Mesodermal cell (in vitro differentiated cells): ENCODE data around the gene AUNIP.

ENCODE experiments used
- H3K27ac ChIP-seq: 2 replicates; pipeline ENCODE4 v1.7.0; 2013; ENCODE audit warnings: mild to moderate bottlenecking, low read depth, low read length, moderate library complexity; ENCODE audit not compliant: severe bottlenecking
- H3K36me3 ChIP-seq: 2 replicates; pipeline ENCODE4 v1.7.1; 2013; ENCODE audit warnings: mild to moderate bottlenecking, low read length, moderate library complexity; ENCODE audit not compliant: control insufficient read depth, insufficient read depth
- H3K4me1 ChIP-seq: one replicate; pipeline ENCODE4 v1.7.1; 2013; ENCODE audit warnings: mild to moderate bottlenecking, low read length; ENCODE audit not compliant: insufficient read depth, control insufficient read depth, poor library complexity, severe bottlenecking
- H3K4me3 ChIP-seq: 2 replicates; pipeline ENCODE4 v1.7.0; 2013; ENCODE audit warnings: low read length, control low read depth, mild to moderate bottlenecking; ENCODE audit not compliant: insufficient read depth, poor library complexity, severe bottlenecking; ENCODE audit errors: extremely low read depth
- H3K9me3 ChIP-seq: 2 replicates; pipeline ENCODE4 v1.7.1; 2013; ENCODE audit warnings: mild to moderate bottlenecking, low read length, moderate library complexity; ENCODE audit not compliant: control insufficient read depth
- WGBS, 2 experiments: methylation state at CpG; one replicate each; pipeline ENCODE4 v1.1.5; 2013; ENCODE audit warnings: missing lambda C conversion rate in 2 of 2; ENCODE audit not compliant: insufficient coverage in 2 of 2; 5-methylcytosine and 5-hydroxymethylcytosine counted together

AUNIP gene

DNA sequence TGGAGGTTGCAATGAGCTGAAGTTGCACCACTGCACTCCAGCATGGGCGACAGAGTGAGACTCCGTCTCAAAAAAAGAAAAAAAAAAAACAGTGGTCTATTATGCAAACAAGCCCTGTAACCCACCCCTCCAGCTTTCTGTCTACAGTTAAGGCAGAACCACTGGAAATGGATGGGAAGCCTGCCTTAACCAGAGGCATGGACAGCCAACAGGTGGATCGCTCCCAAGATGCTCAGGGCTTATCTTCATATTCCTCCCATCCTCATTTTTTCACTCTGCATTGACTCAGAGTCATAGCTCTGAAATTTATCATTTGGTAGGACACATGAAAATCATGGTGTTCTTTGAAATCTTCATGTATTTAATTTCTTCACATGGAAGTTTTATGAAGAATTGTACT, 30.8 kb downstream of the AUNIP start:
- WGBS, 2 experiments, result 100% methylated on average over 2 of the region's 3 CpGs; no CpG with 5 or more reads in 1 of the 2 experiments
- no peaks in the 10 kb centered on the region for H3K9me3 ChIP-seq
- peaks cover 91% of the 10 kb centered on the region for H3K36me3 ChIP-seq
- no peak overlapping the region for H3K4me3 ChIP-seq
- no peak overlapping the region for H3K27ac ChIP-seq
- H3K4me1 ChIP-seq, result peaks cover 6% of the 10 kb centered on the region

DNA sequence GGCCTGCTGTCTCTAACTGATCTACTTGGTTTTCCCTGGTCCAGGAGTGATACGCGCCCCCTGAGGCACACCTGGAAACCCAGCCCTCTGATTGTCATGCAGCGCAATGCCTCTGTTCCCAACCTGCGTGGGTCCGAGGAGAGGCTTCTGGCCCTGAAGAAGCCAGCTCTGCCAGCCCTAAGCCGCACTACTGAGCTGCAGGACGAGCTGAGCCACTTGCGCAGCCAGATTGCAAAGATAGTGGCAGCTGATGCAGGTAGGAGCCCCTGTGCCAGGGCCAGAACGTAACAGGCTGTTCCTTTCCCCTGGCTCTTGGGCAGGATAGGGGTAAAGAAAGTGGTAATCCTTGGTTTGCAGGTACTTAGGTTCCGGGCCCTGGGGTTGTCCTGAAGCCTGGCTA, 32.7 kb downstream of the AUNIP start:
- H3K36me3 ChIP-seq, result peaks cover 79% of the 10 kb centered on the region
- H3K4me1 ChIP-seq, result peaks cover 3% of the 10 kb centered on the region
- H3K9me3 ChIP-seq, result no peaks in the 10 kb centered on the region
- 97 to 98% methylated on average over 9 of the region's 10 CpGs for WGBS, 2 experiments
- no peak overlapping the region for H3K4me3 ChIP-seq
- no peak overlapping the region for H3K27ac ChIP-seq

DNA sequence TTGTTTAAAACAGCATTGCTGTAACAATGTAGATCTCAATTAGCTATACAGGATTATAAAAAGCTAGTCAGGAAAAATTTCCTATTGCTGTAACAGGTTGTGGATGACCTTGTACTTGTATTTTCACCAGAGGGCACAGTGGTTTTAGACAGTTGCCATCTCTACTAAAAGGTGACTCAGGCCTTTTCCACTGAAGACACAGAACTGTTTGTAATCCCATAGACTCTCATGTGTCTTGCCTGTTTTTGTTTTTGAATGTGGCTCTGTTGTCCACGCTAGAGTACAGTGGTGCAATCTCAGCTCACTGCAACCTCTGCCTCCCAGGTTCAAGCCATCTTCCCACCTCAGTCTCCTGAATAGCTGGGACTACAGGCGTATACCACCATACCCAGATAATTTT, 33.7 kb downstream of the AUNIP start:
- Histone ChIP-seq H3K36me3 (peaks cover 69% of the 10 kb centered on the region), H3K4me1 (peaks cover 9% of the 10 kb centered on the region), H3K9me3 (no peaks in the 10 kb centered on the region), H3K4me3 (no peak overlapping the region), H3K27ac (no peak overlapping the region)
- WGBS, 2 experiments, result 100% methylated on average over 1 of the region's 2 CpGs; no CpG with 5 or more reads in 1 of the 2 experiments

DNA sequence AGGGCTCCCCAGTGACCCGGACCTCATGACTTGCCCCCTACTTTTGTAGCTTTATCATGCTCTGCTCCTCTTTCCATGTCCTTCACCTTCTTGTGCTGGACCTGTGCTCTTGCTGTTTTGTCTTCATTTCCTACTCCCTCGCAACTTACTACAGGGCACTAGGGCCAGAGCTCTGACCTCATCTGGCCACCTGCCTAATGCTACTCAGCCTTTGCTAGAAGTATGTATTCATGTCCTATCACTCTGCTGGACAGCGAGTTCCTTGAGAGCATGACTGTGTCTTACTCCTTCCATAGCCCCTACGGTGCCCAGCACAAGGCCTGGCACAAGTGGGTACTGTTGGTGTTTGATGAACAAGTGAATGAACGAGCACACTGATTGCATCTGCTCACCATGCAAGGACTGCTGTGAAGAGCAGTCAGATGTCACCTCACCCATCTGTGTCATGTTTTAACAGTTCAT, 37.6 kb downstream of the AUNIP start:
- no peaks in the 10 kb centered on the region for H3K9me3 ChIP-seq
- 89 to 100% methylated on average over 2 to 5 of the region's 5 CpGs for WGBS, 2 experiments
- H3K27ac ChIP-seq, result no peak overlapping the region
- peaks cover 32% of the 10 kb centered on the region for H3K36me3 ChIP-seq
- H3K4me3 ChIP-seq, result no peak overlapping the region
- peaks cover 21% of the 10 kb centered on the region for H3K4me1 ChIP-seq

DNA sequence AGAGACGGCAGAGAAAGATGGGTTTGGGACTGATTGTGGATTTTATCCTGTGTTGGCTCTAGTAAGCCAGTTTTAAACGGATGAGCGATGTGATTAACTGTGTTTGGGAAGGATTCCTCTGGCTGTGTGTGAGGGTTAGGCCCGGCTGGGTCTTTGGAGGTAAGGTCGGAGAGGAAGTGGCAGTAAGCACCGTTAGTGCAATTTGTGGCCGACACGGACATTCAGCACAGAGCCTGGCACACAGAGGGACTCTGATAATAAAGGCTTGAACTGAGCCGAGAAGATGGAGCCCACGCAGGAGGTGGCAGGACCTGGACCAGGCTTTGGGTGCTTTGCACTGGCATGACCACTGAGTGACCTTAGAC, 38.2 kb downstream of the AUNIP start:
- Histone ChIP-seq H3K4me1 (peaks cover 21% of the 10 kb centered on the region), H3K36me3 (peaks cover 28% of the 10 kb centered on the region), H3K27ac (no peak overlapping the region), H3K9me3 (no peaks in the 10 kb centered on the region), H3K4me3 (peak overlapping the region; percentile 82)
- 65 to 67% methylated on average over 10 of the region's 10 CpGs for WGBS, 2 experiments

DNA sequence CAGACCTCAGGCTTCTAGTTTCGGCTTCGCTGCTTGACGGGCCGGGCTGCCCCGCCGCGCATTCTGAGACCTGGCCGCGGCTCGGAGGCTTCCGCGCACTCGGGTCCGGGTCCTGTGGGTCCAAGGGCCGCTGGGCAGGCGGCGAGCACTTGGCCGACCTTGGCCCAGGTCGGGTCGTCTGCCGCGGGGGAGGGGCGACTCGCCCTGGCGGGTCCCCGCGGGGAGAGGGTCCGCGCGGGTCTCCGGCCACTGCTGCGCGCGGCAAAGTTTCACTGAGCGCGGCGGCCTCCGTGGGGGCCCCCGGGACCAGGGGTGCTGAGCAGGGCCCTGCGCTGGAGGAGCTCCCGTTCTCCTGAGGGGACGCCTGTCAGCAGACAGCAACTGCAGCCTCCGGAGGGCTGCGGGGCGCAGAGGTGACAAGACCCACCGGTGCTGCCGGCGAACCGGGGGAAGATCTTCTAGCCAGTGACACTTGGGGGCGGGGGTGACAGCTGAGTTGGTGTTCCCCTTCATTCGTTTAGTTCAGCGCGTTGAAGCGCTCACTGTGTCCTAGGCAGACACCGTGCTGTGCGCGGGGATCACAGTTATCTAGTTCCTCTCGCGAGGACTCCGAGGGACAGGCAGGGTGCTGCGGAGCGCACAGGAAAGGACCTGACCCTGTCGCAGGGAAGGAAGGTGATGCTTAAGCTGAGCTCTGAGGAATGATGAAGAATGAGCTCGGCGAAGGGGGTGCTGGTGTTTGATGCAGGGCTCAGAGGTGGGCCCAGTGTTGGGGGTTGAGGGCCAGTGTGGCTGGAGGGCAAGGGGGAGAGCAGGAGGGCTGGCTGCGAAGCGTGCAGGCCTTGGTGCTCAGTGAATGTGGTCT, 38.8 kb downstream of the AUNIP start:
- 3 to 4% methylated on average over 53 to 62 of the region's 67 CpGs for WGBS, 2 experiments
- Histone ChIP-seq H3K27ac (peak overlapping the region; percentile 83), H3K9me3 (no peaks in the 10 kb centered on the region), H3K36me3 (peaks cover 29% of the 10 kb centered on the region), H3K4me1 (peaks cover 21% of the 10 kb centered on the region), H3K4me3 (peak overlapping the region; percentile 82)

DNA sequence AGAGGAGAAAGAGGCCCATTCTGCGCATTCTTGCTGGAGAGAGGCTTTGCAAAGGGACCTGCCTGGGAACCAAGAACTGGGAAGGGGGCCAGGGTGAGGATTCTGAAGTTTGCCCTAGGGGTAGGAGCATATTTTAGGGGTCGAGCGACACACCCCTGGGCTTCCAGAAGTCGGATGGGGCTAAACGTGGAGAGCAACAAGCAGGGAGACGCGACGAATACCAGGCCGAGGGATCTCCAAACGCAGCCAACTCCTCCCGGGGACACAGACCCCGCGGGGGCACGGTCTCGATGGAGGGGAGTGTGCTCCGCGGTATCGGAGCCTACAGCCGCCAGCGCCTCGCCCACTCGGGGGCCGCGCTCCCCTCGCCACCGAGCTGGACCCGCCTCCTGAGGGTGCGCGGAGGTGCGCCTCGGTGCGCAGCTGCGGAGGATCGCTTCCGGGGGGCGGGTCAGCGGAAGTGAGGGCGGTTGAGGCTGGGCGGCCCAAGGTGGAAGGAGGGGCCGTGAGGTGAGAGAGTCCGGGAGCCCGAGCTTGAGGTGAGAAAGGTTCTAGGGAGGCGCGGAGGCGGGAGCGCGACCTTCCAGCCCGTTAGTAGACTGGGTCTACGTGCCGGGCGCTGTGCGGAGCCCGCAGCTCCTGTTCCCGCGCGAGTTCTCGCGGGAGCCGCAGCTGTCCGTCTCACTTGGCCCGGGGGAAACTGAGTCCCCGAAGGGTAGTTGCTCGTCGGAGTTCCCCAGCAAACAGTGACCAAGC, 39.6 kb downstream of the AUNIP start, which contains the start of gene MTFR1L:
Gene MTFR1L, plus strand, starts transcription at position 464 of the 756 bp plus-strand sequence. CDS start 3,151 bp downstream, outside the sequence.
- H3K36me3 ChIP-seq, result peaks cover 29% of the 10 kb centered on the region
- H3K27ac ChIP-seq, result peak within 1 kb of the TSS; percentile 83
- H3K9me3 ChIP-seq, result no peaks in the 10 kb centered on the region
- 1 to 2% methylated on average over 31 to 59 of the region's 64 CpGs for WGBS, 2 experiments
- H3K4me3 ChIP-seq, result peak within 1 kb of the TSS; percentile 82
- peaks cover 21% of the 10 kb centered on the region for H3K4me1 ChIP-seq

DNA sequence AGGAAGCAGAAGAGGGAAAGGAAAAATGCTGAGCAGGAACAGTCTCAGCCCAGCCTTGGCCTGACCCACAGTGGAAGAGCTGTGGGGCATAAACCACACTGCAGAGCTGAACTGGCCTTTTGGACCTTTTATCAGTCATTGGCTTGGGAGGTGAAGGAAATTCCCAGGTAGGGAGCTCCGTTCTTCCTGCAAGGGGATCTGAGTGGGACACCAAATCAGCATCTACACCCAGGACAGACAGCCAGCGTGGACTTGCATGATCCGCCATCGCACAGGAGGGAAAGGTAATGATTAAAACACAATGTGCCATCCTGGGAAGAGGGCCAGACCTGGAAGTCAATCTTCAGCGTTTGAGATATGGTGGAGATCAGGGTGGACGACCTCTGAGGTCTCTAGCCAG, 40.7 kb downstream of the AUNIP start:
- WGBS, 2 experiments, result 92 to 96% methylated on average over 5 to 6 of the region's 6 CpGs
- Histone ChIP-seq H3K4me1 (peaks cover 21% of the 10 kb centered on the region), H3K27ac (peak overlapping the region; percentile 83), H3K4me3 (peak overlapping the region; percentile 82), H3K36me3 (peaks cover 30% of the 10 kb centered on the region), H3K9me3 (no peaks in the 10 kb centered on the region)

DNA sequence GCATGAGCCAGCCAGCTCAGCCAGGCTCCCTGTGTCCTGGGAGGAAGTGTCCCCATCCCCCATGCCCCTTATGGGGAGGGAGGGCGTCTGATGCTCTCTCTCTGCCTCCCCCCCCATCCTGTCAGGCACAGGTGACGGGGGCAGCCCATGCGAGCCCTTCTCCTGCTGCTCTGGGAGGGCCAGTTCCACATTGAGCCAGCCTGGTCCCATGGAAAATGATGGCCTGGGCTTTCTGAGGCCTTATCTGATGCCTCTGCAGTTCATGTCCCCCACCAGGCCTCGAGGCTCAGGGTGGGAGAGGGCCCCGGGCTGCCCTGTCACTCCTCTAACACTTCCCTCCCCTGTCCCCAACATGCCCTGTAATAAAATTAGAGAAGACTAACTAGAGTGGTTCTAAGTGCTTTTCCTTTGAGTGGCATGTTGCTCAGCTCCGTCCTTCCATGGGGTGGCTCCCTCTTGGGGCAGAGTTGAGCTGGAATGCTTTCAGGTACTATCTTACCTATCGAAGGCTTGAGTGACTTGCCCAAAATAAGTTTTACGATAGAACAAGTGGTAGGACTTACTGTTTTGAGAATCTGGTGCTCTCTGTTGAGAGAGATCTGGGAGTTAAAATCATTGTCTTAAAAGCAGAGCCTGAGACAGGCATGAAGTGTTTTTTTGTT, 41.3 kb downstream of the AUNIP start:
- Histone ChIP-seq H3K36me3 (peaks cover 28% of the 10 kb centered on the region), H3K4me1 (peaks cover 21% of the 10 kb centered on the region), H3K9me3 (no peaks in the 10 kb centered on the region), H3K4me3 (no peak overlapping the region), H3K27ac (peak overlapping the region; percentile 83)
- WGBS, 2 experiments, result 52 to 72% methylated on average over 3 to 6 of the region's 8 CpGs

DNA sequence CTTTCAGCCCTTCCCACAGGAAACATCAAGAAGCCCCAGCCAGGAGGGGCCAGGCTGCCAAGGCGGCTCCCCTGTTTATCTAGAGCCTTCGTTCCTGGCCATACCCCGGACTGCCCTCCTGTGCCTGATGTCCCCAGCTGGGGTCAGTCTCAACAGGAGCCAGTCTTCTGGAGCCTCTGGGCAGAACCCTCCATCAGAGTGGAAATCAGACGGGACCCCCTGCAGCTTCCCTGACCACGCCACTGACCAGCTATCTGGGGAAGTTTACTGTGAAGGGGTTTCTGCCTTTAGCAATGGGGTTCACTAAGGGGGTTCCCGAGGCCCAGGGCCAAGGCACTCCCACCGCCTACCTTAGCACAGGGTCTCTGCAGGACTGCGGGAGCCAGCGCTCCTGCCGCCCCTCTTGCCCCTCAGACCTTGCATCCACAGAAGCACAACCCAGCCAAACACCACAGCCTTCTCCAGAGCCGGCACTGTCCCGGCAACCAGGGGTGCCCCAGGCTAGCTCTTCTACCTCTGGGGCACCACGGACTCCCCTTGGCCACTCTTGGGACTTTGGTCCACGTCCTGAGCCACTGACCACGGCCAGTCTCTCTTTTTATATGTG, 43.0 kb downstream of the AUNIP start:
- 87 to 91% methylated on average over 9 to 10 of the region's 15 CpGs for WGBS, 2 experiments
- no peak overlapping the region for H3K27ac ChIP-seq
- H3K36me3 ChIP-seq, result peaks cover 37% of the 10 kb centered on the region
- H3K4me1 ChIP-seq, result peaks cover 18% of the 10 kb centered on the region
- no peaks in the 10 kb centered on the region for H3K9me3 ChIP-seq
- no peak overlapping the region for H3K4me3 ChIP-seq
